IPS-15b (cell line): ENCODE data around the gene NMNAT1.
"Not testable (repeated sequence)": the region's sequence is repeated elsewhere in the genome, so short reads cannot be mapped to it uniquely, and the experiment has no call there.

ENCODE experiments used
- H3K27me3 ChIP-seq: one replicate; pipeline ENCODE4 v1.6.1; 2013; ENCODE audit warnings: low read length; ENCODE audit not compliant: control insufficient read depth, insufficient read depth
- H3K36me3 ChIP-seq: one replicate; pipeline ENCODE4 v1.6.1; 2013; ENCODE audit warnings: low read length; ENCODE audit not compliant: control insufficient read depth, insufficient read depth
- H3K4me1 ChIP-seq: one replicate; pipeline ENCODE4 v1.6.1; 2013; ENCODE audit warnings: mild to moderate bottlenecking, low read length; ENCODE audit not compliant: control insufficient read depth, insufficient read depth
- H3K4me3 ChIP-seq: one replicate; pipeline ENCODE4 v1.5.1; 2013; ENCODE audit warnings: low read depth, low read length
- H3K9ac ChIP-seq: one replicate; pipeline ENCODE4 v1.6.1; 2013; ENCODE audit warnings: low read depth, mild to moderate bottlenecking, low read length
- H3K9me3 ChIP-seq: one replicate; pipeline ENCODE4 v1.6.1; 2013; ENCODE audit warnings: mild to moderate bottlenecking, low read length; ENCODE audit not compliant: control insufficient read depth, insufficient read depth

Gene NMNAT1

GRCh38 chr1:10025354-10025753 is 82.1 kb downstream of the NMNAT1 start:
- Histone ChIP-seq H3K27me3 (no peaks in the 10 kb centered on the region), H3K9me3 (no peaks in the 10 kb centered on the region), H3K9ac (no peak overlapping the region), H3K4me3 (no peak overlapping the region), H3K36me3 (no peaks in the 10 kb centered on the region), H3K4me1 (no peaks in the 10 kb centered on the region)

- H3K4me3 ChIP-seq = no peak overlapping the region
- no peaks in the 10 kb centered on the region for H3K36me3 ChIP-seq
- no peaks in the 10 kb centered on the region for H3K9me3 ChIP-seq
- H3K27me3 ChIP-seq = no peaks in the 10 kb centered on the region
- H3K4me1 ChIP-seq = no peaks in the 10 kb centered on the region
- no peak overlapping the region for H3K9ac ChIP-seq
Observed at GRCh38 chr1:10027027-10027426, 83.8 kb downstream of the NMNAT1 start.

- H3K27me3 ChIP-seq, H3K4me3 ChIP-seq, H3K4me1 ChIP-seq, H3K36me3 ChIP-seq, H3K9me3 ChIP-seq, H3K9ac ChIP-seq: not testable (repeated sequence)
Observed at GRCh38 chr1:10028956-10029500, 85.8 kb downstream of the NMNAT1 start.

- no peaks in the 10 kb centered on the region for H3K27me3 ChIP-seq
- H3K4me3 ChIP-seq = no peak overlapping the region
- no peaks in the 10 kb centered on the region for H3K4me1 ChIP-seq
- no peak overlapping the region for H3K9ac ChIP-seq
- H3K9me3 ChIP-seq = no peaks in the 10 kb centered on the region
- H3K36me3 ChIP-seq = no peaks in the 10 kb centered on the region
Observed at GRCh38 chr1:10031461-10031860, 88.2 kb downstream of the NMNAT1 start.

GRCh38 chr1:10032590-10033358 is 89.5 kb downstream of the NMNAT1 start, which contains the start of gene UBE4B:
UBE4B (plus strand) TSS chr1:10032958; CDS start chr1:10033671, 713 bp downstream.
- Histone ChIP-seq H3K4me1 (no peaks in the 10 kb centered on the region), H3K9ac (peak within 1 kb of the TSS; percentile 97), H3K4me3 (peak within 1 kb of the TSS; percentile 100), H3K27me3 (no peaks in the 10 kb centered on the region), H3K36me3 (no peaks in the 10 kb centered on the region), H3K9me3 (no peaks in the 10 kb centered on the region)

- Histone ChIP-seq H3K4me1 (no peaks in the 10 kb centered on the region), H3K36me3 (no peaks in the 10 kb centered on the region), H3K9ac (peak overlapping the region; percentile 97), H3K27me3 (no peaks in the 10 kb centered on the region), H3K4me3 (peak overlapping the region; percentile 100), H3K9me3 (no peaks in the 10 kb centered on the region)
Observed at GRCh38 chr1:10033359-10033845, 90.1 kb downstream of the NMNAT1 start.
